K562 (cell line): ENCODE data around the gene MDC1. TPM values are rescaled to one million over a fixed set of nuclear protein-coding genes. Genes with fewer than 3 reads are reported as not detected.
A peak's percentile ranks its signal among the peaks of the same experiment; 100 is the strongest.

Source experiments
- BRCA1 ChIP-seq, 2 experiments: fragments of 450-650 bp in 1 of 2; sonication (generic) in 1 of 2; formaldehyde crosslinking in 1 of 2; IDR thresholded peaks; 2 replicates each; pipeline versions ENCODE4 v1.5.0 to v1.6.1; 2017 to 2020; ENCODE audit warnings: mild to moderate bottlenecking in 1 of 2, missing genetic modification reagents in 1 of 2
- CBFA2T2 ChIP-seq: fragments of 450-650 bp; conservative IDR thresholded peaks from 2 replicates; pipeline ENCODE4 v1.6.1; 2017; ENCODE audit warnings: mild to moderate bottlenecking
- CBX5 ChIP-seq: IDR thresholded peaks from 2 replicates; pipeline ENCODE4 v1.6.1; 2014; ENCODE audit warnings: low read depth, borderline replicate concordance
- IFI16 ChIP-seq: fragments of 250-450 bp; sonication (Bioruptor Pico); IDR thresholded peaks from 2 replicates; pipeline ENCODE4 v2.1.2; 2022; ENCODE audit warnings: mild to moderate bottlenecking, inconsistent platforms
- MAZ ChIP-seq, 2 experiments: fragments of 450-650 bp in 1 of 2; sonication (generic) in 1 of 2; formaldehyde crosslinking; IDR thresholded peaks in 1 of 2; conservative IDR thresholded peaks in 1 of 2; 2 replicates each; pipeline versions ENCODE4 v1.4.0 to v1.5.0; 2020; ENCODE audit warnings: mild to moderate bottlenecking in 1 of 2, missing genetic modification reagents in 1 of 2
- MCM3 ChIP-seq: fragments of 450-650 bp; IDR thresholded peaks from 2 replicates; pipeline ENCODE4 v1.6.1; 2016
- MEF2A ChIP-seq: IDR thresholded peaks from 2 replicates; pipeline ENCODE4 v1.6.1; 2011; ENCODE audit warnings: low read depth, mild to moderate bottlenecking, low read length, moderate library complexity; ENCODE audit not compliant: control insufficient read depth
- RCOR1 ChIP-seq, 2 experiments: IDR thresholded peaks; 2 replicates each; pipeline ENCODE4 v1.6.1; 2012; ENCODE audit warnings: low read depth in 2 of 2, low read length in 2 of 2, borderline replicate concordance in 1 of 2, improper control_type of control experiment in 1 of 2
- TAF9B ChIP-seq: fragments of 450-650 bp; IDR thresholded peaks from 2 replicates; pipeline ENCODE4 v1.6.1; 2018; ENCODE audit warnings: mild to moderate bottlenecking; ENCODE audit not compliant: partially characterized antibody
- U2AF1 ChIP-seq: fragments of 200-400 bp; formaldehyde crosslinking; optimal IDR thresholded peaks from 2 replicates; pipeline ENCODE3; 2017; ENCODE audit warnings: mild to moderate bottlenecking, low read depth, low read length, moderate library complexity
- U2AF2 ChIP-seq: fragments of 200-400 bp; formaldehyde crosslinking; optimal IDR thresholded peaks from 2 replicates; pipeline ENCODE3; 2017; ENCODE audit warnings: low read depth, mild to moderate bottlenecking, low read length
- ZNF354B ChIP-seq: fragments of 250-450 bp; sonication (Bioruptor Pico); IDR thresholded peaks from 2 replicates; pipeline ENCODE4 v1.4.0; 2020
- polyA plus RNA-seq, 8 experiments: library from polyadenylated mRNA; depleted of rRNA in 4 of 8; stranded (reverse) in 5 of 8; unstranded in 3 of 8; fragments of >200 nt; fragmentation: Nextera tagmentation in 2 of 8; fragmentation: Illumina TruSeq in 1 of 8; extraction: Ambion mirVana in 2 of 8; extraction: Trizol in 1 of 8; gene quantifications; 2 replicates each; pipeline versions ENCODE4 v1.2.1 to v1.2.3, GENCODE V29; 2011 to 2014; ENCODE audit warnings: inconsistent platforms in 1 of 8, missing spikeins in 1 of 8
- total RNA-seq, 7 experiments: library from RNA; depleted of rRNA in 6 of 7; stranded (reverse); fragments of >200 nt in 6 of 7; fragmentation: Illumina TruSeq in 2 of 7; extraction: Trizol in 2 of 7; gene quantifications; 2 replicates each; pipeline versions ENCODE4 v1.2.1 to v1.2.3, GENCODE V29; 2011 to 2021; ENCODE audit warnings: low replicate concordance in 1 of 7
- TF ChIP-seq, protein P1 (sequence below): fragments of 150-350 bp; conservative IDR thresholded peaks from 2 replicates; pipeline ENCODE4 v1.6.1; 2014; ENCODE audit warnings: low read length
- TF ChIP-seq, protein P2 (sequence below): fragments of 250-450 bp; sonication (Bioruptor Pico); IDR thresholded peaks from 2 replicates; pipeline ENCODE4 v1.4.0; 2020; ENCODE audit warnings: mild to moderate bottlenecking, moderate library complexity
- TF ChIP-seq, protein P3 (sequence below): fragments of 200-400 bp; formaldehyde crosslinking; IDR thresholded peaks from 2 replicates; pipeline ENCODE4 v1.6.1; 2017; ENCODE audit warnings: mild to moderate bottlenecking, low read depth, low read length, moderate library complexity

MDC1 gene
- total and polyA plus RNA-seq, 9 of the 15 experiments (the other 6 are each of a cell fraction or from before 2014, with no cell fraction given) = 8.2 to 114 (median 20.0) TPM

DNA sequence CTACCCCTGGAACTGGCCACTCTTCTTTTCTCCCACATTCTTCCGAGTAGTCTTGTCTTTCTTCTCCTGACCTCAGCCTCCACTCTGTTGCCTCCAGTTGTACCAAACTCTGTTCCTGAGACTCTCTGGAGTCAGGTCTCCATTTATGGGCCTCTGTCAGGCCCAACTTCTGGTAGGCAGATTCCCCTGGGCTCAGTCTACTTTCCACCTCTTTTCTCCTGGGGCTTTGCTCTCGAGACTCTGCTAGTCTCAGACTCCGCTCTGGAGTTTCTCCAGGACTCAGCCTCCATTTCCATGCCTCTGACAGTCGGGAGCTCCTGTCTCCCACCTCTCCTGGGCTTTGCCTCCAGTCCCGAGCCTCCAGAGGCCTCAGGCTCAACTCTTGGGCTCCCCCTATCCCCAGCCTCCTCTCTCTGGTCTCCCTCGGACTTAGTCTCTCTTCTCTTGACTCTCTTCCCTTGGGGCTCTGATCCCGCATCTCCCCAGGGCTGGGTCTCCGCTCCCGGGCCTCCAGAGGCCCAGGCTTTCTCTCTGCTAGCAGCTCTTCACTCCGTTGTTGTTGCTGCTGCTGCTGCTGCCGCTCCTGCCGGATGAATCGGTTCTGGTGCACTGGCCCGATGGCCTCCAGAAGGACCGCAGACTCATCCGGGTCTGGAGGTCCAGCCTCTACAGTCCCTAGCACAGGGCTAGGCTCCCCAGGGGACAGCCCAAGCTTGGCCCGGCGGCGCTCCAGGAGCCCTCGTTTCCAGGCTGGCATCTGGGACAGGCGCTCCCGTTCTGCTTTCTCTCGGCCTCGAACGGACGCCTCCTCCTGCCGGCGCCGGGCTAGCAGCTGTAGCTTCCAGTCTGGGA, 31.7 kb downstream of the MDC1 start (continued):
- TF ChIP-seq BRCA1 (IDR thresholded peaks at IDR 0.05) = no peak
- no peak for TF ChIP-seq BRCA1 (CRISPR knock-in tag; IDR thresholded peaks at IDR 0.05)
- TF ChIP-seq, protein P1, sequence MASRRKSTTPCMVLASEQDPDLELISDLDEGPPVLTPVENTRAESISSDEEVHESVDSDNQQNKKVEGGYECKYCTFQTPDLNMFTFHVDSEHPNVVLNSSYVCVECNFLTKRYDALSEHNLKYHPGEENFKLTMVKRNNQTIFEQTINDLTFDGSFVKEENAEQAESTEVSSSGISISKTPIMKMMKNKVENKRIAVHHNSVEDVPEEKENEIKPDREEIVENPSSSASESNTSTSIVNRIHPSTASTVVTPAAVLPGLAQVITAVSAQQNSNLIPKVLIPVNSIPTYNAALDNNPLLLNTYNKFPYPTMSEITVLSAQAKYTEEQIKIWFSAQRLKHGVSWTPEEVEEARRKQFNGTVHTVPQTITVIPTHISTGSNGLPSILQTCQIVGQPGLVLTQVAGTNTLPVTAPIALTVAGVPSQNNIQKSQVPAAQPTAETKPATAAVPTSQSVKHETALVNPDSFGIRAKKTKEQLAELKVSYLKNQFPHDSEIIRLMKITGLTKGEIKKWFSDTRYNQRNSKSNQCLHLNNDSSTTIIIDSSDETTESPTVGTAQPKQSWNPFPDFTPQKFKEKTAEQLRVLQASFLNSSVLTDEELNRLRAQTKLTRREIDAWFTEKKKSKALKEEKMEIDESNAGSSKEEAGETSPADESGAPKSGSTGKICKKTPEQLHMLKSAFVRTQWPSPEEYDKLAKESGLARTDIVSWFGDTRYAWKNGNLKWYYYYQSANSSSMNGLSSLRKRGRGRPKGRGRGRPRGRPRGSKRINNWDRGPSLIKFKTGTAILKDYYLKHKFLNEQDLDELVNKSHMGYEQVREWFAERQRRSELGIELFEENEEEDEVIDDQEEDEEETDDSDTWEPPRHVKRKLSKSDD = no peak
- TF ChIP-seq IFI16 (CRISPR knock-in tag) = no peak
- TF ChIP-seq CBFA2T2 = no peak
- TF ChIP-seq MEF2A = no peak
- TF ChIP-seq, protein P2, sequence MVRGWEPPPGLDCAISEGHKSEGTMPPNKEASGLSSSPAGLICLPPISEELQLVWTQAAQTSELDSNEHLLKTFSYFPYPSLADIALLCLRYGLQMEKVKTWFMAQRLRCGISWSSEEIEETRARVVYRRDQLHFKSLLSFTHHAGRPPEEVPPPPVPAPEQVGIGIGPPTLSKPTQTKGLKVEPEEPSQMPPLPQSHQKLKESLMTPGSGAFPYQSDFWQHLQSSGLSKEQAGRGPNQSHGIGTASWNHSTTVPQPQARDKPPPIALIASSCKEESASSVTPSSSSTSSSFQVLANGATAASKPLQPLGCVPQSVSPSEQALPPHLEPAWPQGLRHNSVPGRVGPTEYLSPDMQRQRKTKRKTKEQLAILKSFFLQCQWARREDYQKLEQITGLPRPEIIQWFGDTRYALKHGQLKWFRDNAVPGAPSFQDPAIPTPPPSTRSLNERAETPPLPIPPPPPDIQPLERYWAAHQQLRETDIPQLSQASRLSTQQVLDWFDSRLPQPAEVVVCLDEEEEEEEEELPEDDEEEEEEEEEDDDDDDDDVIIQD (CRISPR knock-in tag) = no peak
- TF ChIP-seq TAF9B = no peak
- TF ChIP-seq MCM3 = no peak
- no peak for TF ChIP-seq ZNF354B (CRISPR knock-in tag)
- no peak for TF ChIP-seq U2AF1
- TF ChIP-seq RCOR1 (IDR thresholded peaks at IDR 0.05; ENCODE audit: borderline replicate concordance in 1 of 2, low read depth in 2 of 2, low read length in 2 of 2) = peak in 1 of 2 experiments; percentile 46; a peak in 1 of 4 replicates
- no peak; a peak in 1 of 4 replicates for TF ChIP-seq MAZ (CRISPR knock-in tag; conservative IDR thresholded peaks at IDR 0.05 in 1 of 2, IDR thresholded peaks at IDR 0.05 in 1 of 2)
- no peak for TF ChIP-seq CBX5
- TF ChIP-seq, protein P3, sequence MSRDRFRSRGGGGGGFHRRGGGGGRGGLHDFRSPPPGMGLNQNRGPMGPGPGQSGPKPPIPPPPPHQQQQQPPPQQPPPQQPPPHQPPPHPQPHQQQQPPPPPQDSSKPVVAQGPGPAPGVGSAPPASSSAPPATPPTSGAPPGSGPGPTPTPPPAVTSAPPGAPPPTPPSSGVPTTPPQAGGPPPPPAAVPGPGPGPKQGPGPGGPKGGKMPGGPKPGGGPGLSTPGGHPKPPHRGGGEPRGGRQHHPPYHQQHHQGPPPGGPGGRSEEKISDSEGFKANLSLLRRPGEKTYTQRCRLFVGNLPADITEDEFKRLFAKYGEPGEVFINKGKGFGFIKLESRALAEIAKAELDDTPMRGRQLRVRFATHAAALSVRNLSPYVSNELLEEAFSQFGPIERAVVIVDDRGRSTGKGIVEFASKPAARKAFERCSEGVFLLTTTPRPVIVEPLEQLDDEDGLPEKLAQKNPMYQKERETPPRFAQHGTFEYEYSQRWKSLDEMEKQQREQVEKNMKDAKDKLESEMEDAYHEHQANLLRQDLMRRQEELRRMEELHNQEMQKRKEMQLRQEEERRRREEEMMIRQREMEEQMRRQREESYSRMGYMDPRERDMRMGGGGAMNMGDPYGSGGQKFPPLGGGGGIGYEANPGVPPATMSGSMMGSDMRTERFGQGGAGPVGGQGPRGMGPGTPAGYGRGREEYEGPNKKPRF = no peak
- no peak for TF ChIP-seq U2AF2
